Body of pancreas (tissue), 4 donors: Measurements from ENCODE around the gene HOXA13.

ENCODE experiments used
- POLR2A ChIP-seq, 3 donors: fragments of 450-650 bp; IDR thresholded peaks; one replicate each; pipeline ENCODE4 v1.6.1; 2016; ENCODE audit warnings: antibody characterized with exemption in 3 of 3, mild to moderate bottlenecking in 2 of 3
- TF ChIP-seq, protein P1 (sequence below), 7 experiments: fragments of 450-650 bp in 4 of 7; fragments of 200-600 bp in 3 of 7; sonication (generic) in 3 of 7; IDR thresholded peaks; one replicate each; pipeline ENCODE4 v1.5.1; 2016 to 2019; ENCODE audit warnings: antibody characterized with exemption in 7 of 7

DNA sequence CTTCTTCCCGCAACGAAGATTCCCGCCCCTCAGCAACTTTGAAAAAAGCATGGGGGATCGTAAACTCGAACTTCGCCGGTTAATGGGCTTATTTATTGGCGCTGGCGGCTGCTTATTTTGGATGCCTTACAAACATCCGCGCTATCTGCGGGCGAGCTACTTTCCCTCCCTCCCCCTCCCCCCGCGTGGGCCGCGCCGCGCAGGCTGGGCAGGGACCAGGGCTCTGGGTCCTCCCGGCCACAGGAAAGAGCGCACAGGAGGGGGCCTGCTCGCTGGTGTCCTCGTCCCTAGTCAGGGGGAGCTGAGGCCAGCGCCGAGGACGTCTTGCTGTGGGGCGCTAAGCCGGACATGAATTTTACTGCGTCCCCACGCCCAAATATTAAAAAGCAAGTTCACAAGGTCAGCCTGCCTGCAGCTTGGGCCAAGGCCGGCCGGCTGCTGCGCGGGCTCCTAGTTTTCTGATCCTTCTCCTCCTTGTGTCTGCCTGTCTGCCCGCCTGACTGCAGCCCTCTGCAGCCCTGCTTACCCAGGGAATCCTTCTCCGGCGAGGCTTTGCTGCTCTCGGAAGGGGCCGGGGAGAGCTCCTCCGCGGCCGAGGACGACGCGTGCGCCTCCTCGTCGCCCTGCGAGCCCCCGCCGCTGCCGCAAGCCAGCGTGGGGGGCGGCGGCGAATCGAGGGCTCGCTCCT, 26.9 kb downstream of the HOXA13 start:
- TF ChIP-seq, protein P1, sequence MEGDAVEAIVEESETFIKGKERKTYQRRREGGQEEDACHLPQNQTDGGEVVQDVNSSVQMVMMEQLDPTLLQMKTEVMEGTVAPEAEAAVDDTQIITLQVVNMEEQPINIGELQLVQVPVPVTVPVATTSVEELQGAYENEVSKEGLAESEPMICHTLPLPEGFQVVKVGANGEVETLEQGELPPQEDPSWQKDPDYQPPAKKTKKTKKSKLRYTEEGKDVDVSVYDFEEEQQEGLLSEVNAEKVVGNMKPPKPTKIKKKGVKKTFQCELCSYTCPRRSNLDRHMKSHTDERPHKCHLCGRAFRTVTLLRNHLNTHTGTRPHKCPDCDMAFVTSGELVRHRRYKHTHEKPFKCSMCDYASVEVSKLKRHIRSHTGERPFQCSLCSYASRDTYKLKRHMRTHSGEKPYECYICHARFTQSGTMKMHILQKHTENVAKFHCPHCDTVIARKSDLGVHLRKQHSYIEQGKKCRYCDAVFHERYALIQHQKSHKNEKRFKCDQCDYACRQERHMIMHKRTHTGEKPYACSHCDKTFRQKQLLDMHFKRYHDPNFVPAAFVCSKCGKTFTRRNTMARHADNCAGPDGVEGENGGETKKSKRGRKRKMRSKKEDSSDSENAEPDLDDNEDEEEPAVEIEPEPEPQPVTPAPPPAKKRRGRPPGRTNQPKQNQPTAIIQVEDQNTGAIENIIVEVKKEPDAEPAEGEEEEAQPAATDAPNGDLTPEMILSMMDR (IDR thresholded peaks at IDR 0.05) = no peak
- TF ChIP-seq POLR2A (IDR thresholded peaks at IDR 0.05) = no peak
